Stomach smooth muscle (tissue), 2 donors: ENCODE measurements around the gene ING1.

Experiments
- H3K27ac ChIP-seq: one replicate; pipeline ENCODE4 v1.7.0; 2013; ENCODE audit warnings: mild to moderate bottlenecking, low read length, inconsistent platforms
- H3K27me3 ChIP-seq, 2 donors: one replicate each; pipeline ENCODE4 v1.7.0; 2013; ENCODE audit warnings: low read length in 2 of 2; ENCODE audit not compliant: insufficient read depth in 2 of 2, control insufficient read depth in 1 of 2
- H3K36me3 ChIP-seq, 2 donors: one replicate each; pipeline ENCODE4 v1.7.0; 2013; ENCODE audit warnings: low read length in 2 of 2; ENCODE audit not compliant: control insufficient read depth in 2 of 2, insufficient read depth in 2 of 2
- H3K4me1 ChIP-seq: one replicate; pipeline ENCODE4 v1.7.0; 2013; ENCODE audit warnings: low read length; ENCODE audit not compliant: control insufficient read depth, insufficient read depth
- H3K4me3 ChIP-seq, 2 donors: one replicate each; pipeline ENCODE4 v1.7.0; 2013; ENCODE audit warnings: low read length in 2 of 2
- H3K9ac ChIP-seq, 2 donors: one replicate each; pipeline ENCODE4 v1.7.0; 2013; ENCODE audit warnings: low read length in 2 of 2, mild to moderate bottlenecking in 1 of 2
- H3K9me3 ChIP-seq, 2 donors: one replicate each; pipeline ENCODE4 v1.7.0; 2013; ENCODE audit warnings: low read length in 2 of 2; ENCODE audit not compliant: control insufficient read depth in 2 of 2
- donor health status: healthy.
- donor health status: Pancreatic carcinoma.

The ING1 gene

DNA sequence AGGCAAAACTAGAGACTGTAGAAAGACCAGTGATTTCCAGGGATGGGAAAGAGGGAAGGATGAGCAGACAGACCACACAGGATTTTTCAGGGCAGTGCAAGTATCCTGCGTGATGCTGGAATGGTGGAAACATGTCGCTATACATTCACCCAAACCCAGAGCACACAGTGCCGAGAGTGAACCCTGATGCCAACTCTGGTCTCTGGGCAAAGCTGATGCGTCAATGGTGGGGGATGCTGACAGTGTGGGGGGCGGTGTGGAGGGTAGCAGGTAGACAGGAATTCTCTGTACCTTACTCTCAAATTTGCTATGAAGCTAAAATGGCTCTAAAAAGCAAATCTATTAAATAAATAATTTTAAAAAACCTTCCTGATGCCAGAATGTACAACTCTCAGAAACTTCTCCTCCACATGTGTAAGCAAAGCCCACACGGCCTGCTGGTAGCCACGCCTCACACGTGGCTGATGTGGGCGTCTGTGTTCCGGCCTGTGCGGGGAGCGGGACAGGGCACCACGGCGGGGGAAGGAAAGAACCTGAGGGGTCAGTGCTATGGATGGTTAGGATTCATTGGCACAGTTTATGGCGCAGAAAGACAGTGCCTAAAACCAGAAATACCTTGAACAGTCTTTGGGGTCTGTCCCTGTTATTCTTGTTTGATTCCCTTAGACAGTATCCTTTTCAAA lies 31.5 kb upstream of the ING1 start:
- peaks cover 28 to 48% of the 10 kb centered on the region in 2 donors for H3K36me3 ChIP-seq

DNA sequence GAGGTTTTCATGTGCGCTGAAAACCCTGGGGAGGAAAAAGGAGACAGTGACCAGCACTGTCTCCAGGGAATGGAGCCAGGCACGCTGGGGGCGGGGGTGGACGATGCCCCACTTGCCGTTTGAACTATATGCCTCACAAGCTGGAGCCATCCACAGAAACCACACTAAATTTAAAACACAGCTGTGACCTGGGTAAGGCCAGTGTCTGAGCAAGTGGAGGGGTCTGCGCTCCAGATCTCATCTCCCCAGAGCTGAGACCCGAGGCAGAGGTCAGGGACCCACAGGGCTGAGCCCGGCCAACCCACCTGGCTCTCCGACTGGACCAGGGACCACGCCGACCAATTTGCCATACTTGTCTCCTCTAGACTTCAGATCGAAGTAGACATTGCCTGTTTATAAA lies 30.8 kb upstream of the ING1 start:
- Histone ChIP-seq H3K27ac (no peak overlapping the region), H3K36me3 (peaks cover 30 to 51% of the 10 kb centered on the region in 2 donors), H3K9me3 (no peaks in the 10 kb centered on the region), H3K4me3 (no peak overlapping the region), H3K9ac (no peak overlapping the region), H3K4me1 (peaks cover 2% of the 10 kb centered on the region), H3K27me3 (no peaks in the 10 kb centered on the region)

More for the DNA sequence above, 31.5 kb upstream of the ING1 start:
- Histone ChIP-seq H3K27ac (no peak overlapping the region), H3K9ac (no peak overlapping the region), H3K27me3 (no peaks in the 10 kb centered on the region), H3K4me3 (no peak overlapping the region), H3K4me1 (peaks cover 2% of the 10 kb centered on the region), H3K9me3 (no peaks in the 10 kb centered on the region)

DNA sequence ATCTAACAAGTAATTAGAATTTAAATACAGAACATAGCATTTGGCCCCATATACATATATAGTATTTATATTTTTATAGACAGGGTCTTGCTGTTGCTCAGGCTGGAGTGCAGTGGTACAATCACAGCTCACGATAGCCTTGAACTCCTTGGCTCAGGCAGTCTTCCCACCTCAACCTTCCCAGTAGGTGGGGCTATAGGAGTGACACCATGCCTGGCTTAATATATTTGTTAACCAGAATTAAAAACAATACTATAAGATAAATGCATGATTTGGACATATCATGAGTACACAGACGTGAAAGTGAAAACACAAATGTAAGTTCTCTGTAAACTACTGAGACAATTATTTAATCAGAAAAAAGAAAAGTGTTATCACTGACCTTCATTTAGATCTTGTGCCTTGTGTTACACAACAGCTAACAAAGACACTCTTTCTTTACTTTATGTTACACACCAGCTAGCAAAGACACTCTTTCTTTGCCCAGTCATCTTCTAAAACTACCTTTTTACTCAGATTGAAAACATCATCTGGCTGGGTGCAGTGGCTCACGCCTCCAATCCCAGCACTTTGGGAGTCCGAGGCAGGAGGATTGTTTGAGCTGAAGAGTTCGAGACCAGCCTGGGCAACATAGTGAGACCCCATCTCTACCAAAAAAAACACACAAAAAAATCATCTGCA lies 30.2 kb upstream of the ING1 start:
- Histone ChIP-seq H3K27me3 (no peaks in the 10 kb centered on the region), H3K27ac (no peak overlapping the region), H3K9ac (no peak overlapping the region), H3K9me3 (no peaks in the 10 kb centered on the region), H3K4me3 (no peak overlapping the region), H3K36me3 (peaks cover 32 to 53% of the 10 kb centered on the region in 2 donors), H3K4me1 (peaks cover 2% of the 10 kb centered on the region)

DNA sequence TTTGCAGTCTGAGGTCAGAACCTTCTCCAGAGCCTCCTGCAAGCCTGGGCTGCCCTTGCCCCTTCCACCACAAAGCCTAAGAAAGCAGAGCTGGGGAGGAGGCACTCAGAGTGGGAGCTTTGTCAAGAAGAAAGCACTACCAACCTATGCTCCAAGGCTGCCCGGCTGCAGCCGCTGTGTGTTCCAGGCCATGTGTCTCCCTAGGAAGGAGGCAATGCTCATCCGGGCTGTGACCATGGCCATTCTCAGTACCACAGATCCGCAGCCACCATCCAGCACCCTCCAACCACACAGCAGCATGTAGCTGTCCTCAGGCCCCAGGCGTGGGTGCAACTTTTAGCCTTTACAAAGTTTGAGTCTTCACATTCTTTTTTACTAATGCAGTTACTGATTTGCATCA lies 29.6 kb upstream of the ING1 start:
- Histone ChIP-seq H3K9me3 (no peaks in the 10 kb centered on the region), H3K27me3 (no peaks in the 10 kb centered on the region), H3K4me1 (peaks cover 2% of the 10 kb centered on the region), H3K36me3 (peaks cover 30 to 47% of the 10 kb centered on the region in 2 donors), H3K9ac (no peak overlapping the region), H3K27ac (no peak overlapping the region), H3K4me3 (no peak overlapping the region)

DNA sequence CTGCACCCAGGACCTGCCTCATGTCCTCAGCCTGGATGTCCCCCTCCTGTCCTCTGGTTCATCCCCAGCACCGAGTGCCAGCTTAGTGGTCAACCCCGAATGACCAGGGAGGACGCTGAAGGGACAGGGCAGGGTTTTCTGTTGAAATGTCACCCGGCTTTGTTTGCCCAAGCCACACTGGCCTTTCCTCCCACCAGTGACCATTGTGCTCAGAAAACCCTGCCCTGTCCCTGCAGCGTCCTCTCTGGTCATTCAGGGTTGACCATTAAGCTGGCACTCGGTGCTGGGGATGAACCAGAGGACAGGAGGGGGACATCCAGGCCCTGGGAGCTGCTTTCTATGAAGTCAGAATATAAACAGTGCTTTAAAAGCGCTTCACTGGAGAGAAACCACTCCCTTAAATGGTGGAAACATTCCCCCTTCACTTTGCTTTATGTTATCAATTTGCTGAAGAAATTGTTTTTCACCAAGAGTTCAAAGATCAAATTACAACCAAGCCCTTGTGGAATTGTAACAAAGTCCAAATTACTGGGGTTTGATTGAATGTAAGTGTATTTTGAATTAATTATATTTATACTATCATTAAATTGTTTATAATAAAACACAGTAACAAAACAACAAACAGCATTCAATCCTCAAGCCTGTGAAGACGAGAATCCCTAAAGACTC lies 29.0 kb upstream of the ING1 start:
- Histone ChIP-seq H3K36me3 (peaks cover 29 to 46% of the 10 kb centered on the region in 2 donors), H3K9me3 (no peaks in the 10 kb centered on the region), H3K9ac (no peak overlapping the region), H3K27ac (no peak overlapping the region), H3K27me3 (no peaks in the 10 kb centered on the region), H3K4me1 (peaks cover 2% of the 10 kb centered on the region), H3K4me3 (no peak overlapping the region)

DNA sequence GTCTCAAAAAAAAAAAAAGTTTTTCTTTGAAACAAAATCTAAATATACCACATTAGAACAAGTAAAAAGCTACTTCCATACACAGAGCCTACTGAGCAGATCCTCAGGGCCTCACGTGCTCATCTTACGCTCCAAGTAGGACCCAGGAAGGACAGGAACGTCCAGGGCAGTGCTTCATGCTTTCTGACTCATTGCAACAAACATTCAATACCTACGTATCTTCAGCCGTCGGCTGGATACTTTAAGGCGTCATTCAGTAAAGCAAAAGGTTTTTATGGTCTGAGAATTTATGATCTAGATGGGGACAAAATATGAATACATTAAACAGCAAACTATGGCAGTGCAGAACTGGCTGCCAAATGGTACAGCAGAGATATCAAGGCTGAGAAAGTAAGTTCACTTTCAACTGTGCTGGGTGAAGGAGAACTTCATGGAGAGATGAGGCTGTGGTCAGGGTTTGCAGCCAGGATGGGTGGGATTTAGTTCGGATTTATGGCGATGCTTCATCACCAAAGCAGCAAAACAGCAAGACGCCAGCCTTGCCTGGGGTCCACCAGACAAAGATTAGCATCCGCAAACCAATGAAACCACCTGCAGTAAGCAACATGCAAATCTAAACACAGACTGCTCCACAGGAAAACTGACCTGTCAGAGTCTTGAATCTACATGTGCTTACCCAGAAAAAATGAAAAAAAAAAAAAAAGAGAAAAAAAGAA lies 28.0 kb upstream of the ING1 start:
- Histone ChIP-seq H3K9me3 (no peaks in the 10 kb centered on the region), H3K27ac (peak overlapping the region; percentile 53), H3K9ac (no peak overlapping the region), H3K36me3 (peaks cover 26 to 45% of the 10 kb centered on the region in 2 donors), H3K4me1 (peaks cover 2% of the 10 kb centered on the region), H3K27me3 (no peaks in the 10 kb centered on the region), H3K4me3 (no peak overlapping the region)

DNA sequence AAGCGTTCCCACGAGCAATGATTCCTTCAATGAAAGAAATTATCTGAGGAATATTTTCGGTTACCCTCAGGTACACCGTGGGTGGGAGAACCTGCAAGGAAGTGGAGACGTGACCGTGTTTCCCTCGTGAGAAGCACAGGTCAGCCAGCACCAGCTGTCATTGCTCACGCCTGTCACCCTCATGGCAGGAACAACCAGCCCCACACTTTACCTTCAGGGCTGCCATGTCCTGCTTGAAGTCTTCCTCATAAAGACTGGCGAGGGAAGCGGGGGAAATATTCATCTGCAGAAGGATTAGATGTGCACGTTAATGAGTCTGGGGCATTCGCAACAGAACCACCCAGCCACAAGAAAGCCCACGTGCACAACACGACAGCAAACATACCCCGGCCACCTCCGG lies 25.8 kb upstream of the ING1 start:
- Histone ChIP-seq H3K4me1 (peaks cover 2% of the 10 kb centered on the region), H3K27ac (no peak overlapping the region), H3K9ac (no peak overlapping the region), H3K27me3 (no peaks in the 10 kb centered on the region), H3K4me3 (no peak overlapping the region), H3K9me3 (no peaks in the 10 kb centered on the region), H3K36me3 (peaks cover 9 to 31% of the 10 kb centered on the region in 2 donors)

DNA sequence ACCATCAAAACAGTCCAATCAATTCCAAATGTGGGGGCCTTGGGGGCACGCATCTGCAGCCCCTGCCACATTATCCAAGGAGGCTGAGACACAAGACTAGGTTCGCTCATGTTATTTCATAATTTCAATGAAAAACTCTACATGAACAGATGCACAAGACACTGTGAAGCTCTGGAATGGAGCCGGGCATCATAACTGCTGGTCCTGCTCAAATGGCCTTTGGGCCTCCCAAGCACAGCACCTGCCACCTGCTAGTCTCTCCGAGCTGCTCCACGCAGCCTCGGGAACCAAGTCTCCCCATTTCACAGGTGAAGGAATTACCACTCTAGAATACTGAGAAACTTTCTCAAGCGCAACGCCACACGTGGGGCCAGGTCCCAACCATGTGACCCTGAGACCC lies 24.5 kb upstream of the ING1 start:
- Histone ChIP-seq H3K36me3 (peaks cover 7 to 29% of the 10 kb centered on the region in 2 donors), H3K9ac (no peak overlapping the region), H3K27me3 (no peaks in the 10 kb centered on the region), H3K27ac (no peak overlapping the region), H3K4me3 (no peak overlapping the region), H3K9me3 (no peaks in the 10 kb centered on the region), H3K4me1 (peaks cover 2% of the 10 kb centered on the region)

DNA sequence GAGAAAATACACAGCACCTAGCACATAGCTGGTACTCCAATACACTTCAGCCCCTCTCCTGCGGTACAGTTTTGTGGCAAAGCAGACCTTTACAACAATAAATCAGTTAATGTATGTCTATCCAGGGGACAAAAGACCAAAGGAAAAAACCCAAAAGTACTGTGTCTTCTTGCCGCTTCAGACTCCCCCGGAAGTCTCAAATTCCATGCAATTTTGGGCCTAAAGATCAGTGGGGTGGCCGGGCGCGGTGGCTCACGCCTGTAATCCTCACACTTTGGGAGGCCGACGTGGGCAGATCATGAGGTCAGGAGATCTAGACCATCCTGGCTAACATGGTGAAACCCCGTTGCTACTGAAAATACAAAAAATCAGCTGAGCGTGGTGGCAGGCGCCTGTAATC lies 23.8 kb upstream of the ING1 start:
- Histone ChIP-seq H3K36me3 (peaks cover 7 to 24% of the 10 kb centered on the region in 2 donors), H3K9ac (no peak overlapping the region), H3K27ac (no peak overlapping the region)

DNA sequence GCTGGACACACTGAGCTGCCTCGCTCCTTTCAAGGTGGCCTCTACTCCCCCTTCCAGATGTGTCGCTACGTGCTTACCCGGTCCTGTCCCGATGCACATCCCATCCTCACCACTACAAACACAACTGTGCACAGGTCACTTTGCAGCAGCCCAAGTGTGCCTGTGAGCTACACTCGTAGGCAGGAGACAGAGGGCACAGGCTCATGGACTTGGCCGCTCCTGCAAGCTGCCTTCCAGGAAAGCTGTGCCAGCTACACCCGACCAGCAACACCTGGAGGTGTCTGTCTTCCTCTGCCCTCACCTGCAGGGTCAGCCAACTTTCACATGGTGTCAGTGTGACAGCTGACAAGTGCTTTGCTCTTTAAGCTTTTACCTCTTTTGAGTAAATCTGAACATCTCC lies 23.0 kb upstream of the ING1 start:
- Histone ChIP-seq H3K4me3 (no peak overlapping the region), H3K36me3 (peaks cover 7 to 21% of the 10 kb centered on the region in 2 donors)

More for the DNA sequence above, 23.8 kb upstream of the ING1 start:
- H3K4me3 ChIP-seq: no peak overlapping the region
- no peaks in the 10 kb centered on the region for H3K9me3 ChIP-seq
- H3K4me1 ChIP-seq: peaks cover 2% of the 10 kb centered on the region
- H3K27me3 ChIP-seq: no peaks in the 10 kb centered on the region

More for the DNA sequence above, 23.0 kb upstream of the ING1 start:
- H3K9me3 ChIP-seq: no peaks in the 10 kb centered on the region
- no peak overlapping the region for H3K27ac ChIP-seq
- no peak overlapping the region for H3K9ac ChIP-seq
- H3K4me1 ChIP-seq: no peaks in the 10 kb centered on the region
- H3K27me3 ChIP-seq: no peaks in the 10 kb centered on the region
